ENCODE results near the gene CPNE8.

Gene CPNE8

GRCh38 chr12:38886931-38887330 lies 18.5 kb downstream of the CPNE8 start:
- Mint-ChIP-seq H3K4me1 (no peaks in the 10 kb centered on the region), H3K27ac (no peak overlapping the region), H3K4me3 (no peak overlapping the region), H3K9me3 (peaks cover 10% of the 10 kb centered on the region), H3K27me3 (no peaks in the 10 kb centered on the region), H3K36me3 (no peaks in the 10 kb centered on the region)
- DNase-seq (ENCODE audit: low spot score in 2 of 2) (no peak), ATAC-seq (ENCODE audit: low read depth) (no peak)

GRCh38 chr12:38886064-38886463 lies 19.3 kb downstream of the CPNE8 start:
- H3K4me1 Mint-ChIP-seq, result no peaks in the 10 kb centered on the region
- peaks cover 10% of the 10 kb centered on the region for H3K9me3 Mint-ChIP-seq
- no peak overlapping the region for H3K4me3 Mint-ChIP-seq
- H3K27me3 Mint-ChIP-seq, result no peaks in the 10 kb centered on the region
- ATAC-seq (ENCODE audit: low read depth), result no peak
- H3K27ac Mint-ChIP-seq, result no peak overlapping the region
- no peak for DNase-seq (ENCODE audit: low spot score in 2 of 2)
- H3K36me3 Mint-ChIP-seq, result no peaks in the 10 kb centered on the region

- Mint-ChIP-seq H3K4me1 (no peaks in the 10 kb centered on the region), H3K9me3 (peaks cover 10% of the 10 kb centered on the region), H3K27me3 (no peaks in the 10 kb centered on the region), H3K27ac (no peak overlapping the region), H3K4me3 (no peak overlapping the region), H3K36me3 (no peaks in the 10 kb centered on the region)
- no peak for ATAC-seq (ENCODE audit: low read depth)
- no peak for DNase-seq (ENCODE audit: low spot score in 2 of 2)
These were observed 20.7 kb downstream of the CPNE8 start for GRCh38 chr12:38884666-38885065.

GRCh38 chr12:38883629-38884134 lies 21.7 kb downstream of the CPNE8 start:
- no peaks in the 10 kb centered on the region for H3K36me3 Mint-ChIP-seq
- H3K27me3 Mint-ChIP-seq, result no peaks in the 10 kb centered on the region
- ATAC-seq (ENCODE audit: low read depth) (no peak), DNase-seq (ENCODE audit: low spot score in 2 of 2) (no peak)
- no peak overlapping the region for H3K27ac Mint-ChIP-seq
- H3K4me1 Mint-ChIP-seq, result no peaks in the 10 kb centered on the region
- H3K4me3 Mint-ChIP-seq, result no peak overlapping the region
- peaks cover 6% of the 10 kb centered on the region for H3K9me3 Mint-ChIP-seq

- Mint-ChIP-seq H3K9me3 (peaks cover 2% of the 10 kb centered on the region), H3K27ac (no peak overlapping the region), H3K4me1 (no peaks in the 10 kb centered on the region), H3K36me3 (no peaks in the 10 kb centered on the region), H3K4me3 (no peak overlapping the region), H3K27me3 (no peaks in the 10 kb centered on the region)
- ATAC-seq (ENCODE audit: low read depth), result no peak
- DNase-seq (ENCODE audit: low spot score in 2 of 2), result no peak
These were observed 25.1 kb downstream of the CPNE8 start for GRCh38 chr12:38880288-38880687.

GRCh38 chr12:38878986-38879385 lies 26.4 kb downstream of the CPNE8 start:
- ATAC-seq (ENCODE audit: low read depth), result no peak
- Mint-ChIP-seq H3K36me3 (no peaks in the 10 kb centered on the region), H3K27ac (no peak overlapping the region), H3K9me3 (peaks cover 2% of the 10 kb centered on the region), H3K4me1 (no peaks in the 10 kb centered on the region), H3K27me3 (no peaks in the 10 kb centered on the region), H3K4me3 (no peak overlapping the region)
- no peak for DNase-seq (ENCODE audit: low spot score in 2 of 2)

GRCh38 chr12:38878333-38878705 lies 27.1 kb downstream of the CPNE8 start:
- Mint-ChIP-seq H3K9me3 (peaks cover 2% of the 10 kb centered on the region), H3K4me1 (no peaks in the 10 kb centered on the region), H3K27me3 (no peaks in the 10 kb centered on the region), H3K27ac (no peak overlapping the region), H3K36me3 (no peaks in the 10 kb centered on the region), H3K4me3 (no peak overlapping the region)
- ATAC-seq (ENCODE audit: low read depth), result no peak
- no peak for DNase-seq (ENCODE audit: low spot score in 2 of 2)

- H3K27ac Mint-ChIP-seq, result no peak overlapping the region
- no peak for DNase-seq (ENCODE audit: low spot score in 2 of 2)
- no peaks in the 10 kb centered on the region for H3K27me3 Mint-ChIP-seq
- H3K4me1 Mint-ChIP-seq, result no peaks in the 10 kb centered on the region
- no peaks in the 10 kb centered on the region for H3K9me3 Mint-ChIP-seq
- ATAC-seq (ENCODE audit: low read depth), result no peak
- no peaks in the 10 kb centered on the region for H3K36me3 Mint-ChIP-seq
- H3K4me3 Mint-ChIP-seq, result no peak overlapping the region
These were observed 29.7 kb downstream of the CPNE8 start for GRCh38 chr12:38875586-38876228.

- Mint-ChIP-seq H3K4me1 (no peaks in the 10 kb centered on the region), H3K4me3 (no peak overlapping the region), H3K27ac (no peak overlapping the region), H3K9me3 (peaks cover 3% of the 10 kb centered on the region), H3K36me3 (no peaks in the 10 kb centered on the region), H3K27me3 (no peaks in the 10 kb centered on the region)
- ATAC-seq (ENCODE audit: low read depth) (no peak), DNase-seq (ENCODE audit: low spot score in 2 of 2) (no peak)
These were observed 32.8 kb downstream of the CPNE8 start for GRCh38 chr12:38872561-38872960.

- DNase-seq (ENCODE audit: low spot score in 2 of 2) (no peak), ATAC-seq (ENCODE audit: low read depth) (no peak)
- Mint-ChIP-seq H3K9me3 (peaks cover 3% of the 10 kb centered on the region), H3K27ac (no peak overlapping the region), H3K27me3 (no peaks in the 10 kb centered on the region), H3K36me3 (no peaks in the 10 kb centered on the region), H3K4me3 (no peak overlapping the region), H3K4me1 (no peaks in the 10 kb centered on the region)
These were observed 33.2 kb downstream of the CPNE8 start for GRCh38 chr12:38872156-38872555.

- peaks cover 4% of the 10 kb centered on the region for H3K9me3 Mint-ChIP-seq
- no peak for DNase-seq (ENCODE audit: low spot score in 2 of 2)
These were observed 36.4 kb downstream of the CPNE8 start for GRCh38 chr12:38869036-38869435.

GRCh38 chr12:38850461-38850860 lies 54.9 kb downstream of the CPNE8 start:
- H3K27ac Mint-ChIP-seq, result no peak overlapping the region
- ATAC-seq (ENCODE audit: low read depth), result no peak
- no peak overlapping the region for H3K4me3 Mint-ChIP-seq
- no peak for DNase-seq (ENCODE audit: low spot score in 2 of 2)
- no peaks in the 10 kb centered on the region for H3K27me3 Mint-ChIP-seq
- no peaks in the 10 kb centered on the region for H3K4me1 Mint-ChIP-seq
- H3K9me3 Mint-ChIP-seq, result peaks cover 3% of the 10 kb centered on the region
- no peaks in the 10 kb centered on the region for H3K36me3 Mint-ChIP-seq

More at GRCh38 chr12:38869036-38869435, 36.4 kb downstream of the CPNE8 start:
- H3K27me3 Mint-ChIP-seq, result no peaks in the 10 kb centered on the region
- H3K27ac Mint-ChIP-seq, result no peak overlapping the region
- H3K4me3 Mint-ChIP-seq, result no peak overlapping the region
- no peaks in the 10 kb centered on the region for H3K4me1 Mint-ChIP-seq
- no peaks in the 10 kb centered on the region for H3K36me3 Mint-ChIP-seq
- no peak for ATAC-seq (ENCODE audit: low read depth)

- Mint-ChIP-seq H3K27ac (no peak overlapping the region), H3K4me1 (no peaks in the 10 kb centered on the region), H3K27me3 (no peaks in the 10 kb centered on the region), H3K36me3 (no peaks in the 10 kb centered on the region), H3K9me3 (no peaks in the 10 kb centered on the region), H3K4me3 (no peak overlapping the region)
- no peak for ATAC-seq (ENCODE audit: low read depth)
- no peak for DNase-seq (ENCODE audit: low spot score in 2 of 2)
These were observed 58.1 kb downstream of the CPNE8 start for GRCh38 chr12:38847247-38847646.

- Mint-ChIP-seq H3K27me3 (no peaks in the 10 kb centered on the region), H3K36me3 (no peaks in the 10 kb centered on the region), H3K4me3 (no peak overlapping the region), H3K27ac (no peak overlapping the region), H3K4me1 (no peaks in the 10 kb centered on the region), H3K9me3 (no peaks in the 10 kb centered on the region)
- DNase-seq (ENCODE audit: low spot score in 2 of 2), result no peak
- no peak for ATAC-seq (ENCODE audit: low read depth)
These were observed 61.1 kb downstream of the CPNE8 start for GRCh38 chr12:38844267-38844666.

All from memory B cell (primary cell).